ENCODE results near the gene MLLT1.
A peak's percentile ranks its signal among the peaks of the same experiment; 100 is the strongest.
"Not testable (repeated sequence)": the region's sequence is repeated elsewhere in the genome, so short reads cannot be mapped to it uniquely, and the experiment has no call there.

The MLLT1 gene, protein sequence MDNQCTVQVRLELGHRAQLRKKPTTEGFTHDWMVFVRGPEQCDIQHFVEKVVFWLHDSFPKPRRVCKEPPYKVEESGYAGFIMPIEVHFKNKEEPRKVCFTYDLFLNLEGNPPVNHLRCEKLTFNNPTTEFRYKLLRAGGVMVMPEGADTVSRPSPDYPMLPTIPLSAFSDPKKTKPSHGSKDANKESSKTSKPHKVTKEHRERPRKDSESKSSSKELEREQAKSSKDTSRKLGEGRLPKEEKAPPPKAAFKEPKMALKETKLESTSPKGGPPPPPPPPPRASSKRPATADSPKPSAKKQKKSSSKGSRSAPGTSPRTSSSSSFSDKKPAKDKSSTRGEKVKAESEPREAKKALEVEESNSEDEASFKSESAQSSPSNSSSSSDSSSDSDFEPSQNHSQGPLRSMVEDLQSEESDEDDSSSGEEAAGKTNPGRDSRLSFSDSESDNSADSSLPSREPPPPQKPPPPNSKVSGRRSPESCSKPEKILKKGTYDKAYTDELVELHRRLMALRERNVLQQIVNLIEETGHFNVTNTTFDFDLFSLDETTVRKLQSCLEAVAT

GRCh38 chr19:6279931-6280591 lies at the start of gene MLLT1:
Gene MLLT1, minus strand, starts transcription at chr19:6279975. Its CDS starts 191 bp downstream, at chr19:6279784.
- peak; percentile 86 for DNase-seq

- no peak for DNase-seq
These were observed 47.0 kb upstream of the MLLT1 start for GRCh38 chr19:6326815-6327214.

DNA sequence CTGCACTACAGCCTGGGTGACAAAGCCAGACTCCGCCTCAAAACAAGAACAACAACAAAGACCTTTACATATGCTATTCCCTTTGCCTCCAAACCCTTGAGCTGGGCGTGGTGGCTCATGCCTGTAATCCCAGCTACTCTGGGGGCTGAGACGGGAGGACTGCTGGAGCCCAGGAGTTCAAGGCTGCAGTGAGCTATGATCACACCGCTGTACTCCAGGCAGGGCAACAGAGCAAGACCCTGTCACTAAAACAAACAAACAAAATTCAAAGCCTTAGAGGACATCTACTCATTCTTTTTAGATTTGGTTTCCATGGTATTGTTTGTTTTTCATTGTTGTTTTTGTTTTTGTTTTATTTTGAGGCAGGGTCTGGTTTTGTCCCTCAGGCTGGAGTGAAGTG lies 45.8 kb upstream of the MLLT1 start:
- DNase-seq: no peak

DNA sequence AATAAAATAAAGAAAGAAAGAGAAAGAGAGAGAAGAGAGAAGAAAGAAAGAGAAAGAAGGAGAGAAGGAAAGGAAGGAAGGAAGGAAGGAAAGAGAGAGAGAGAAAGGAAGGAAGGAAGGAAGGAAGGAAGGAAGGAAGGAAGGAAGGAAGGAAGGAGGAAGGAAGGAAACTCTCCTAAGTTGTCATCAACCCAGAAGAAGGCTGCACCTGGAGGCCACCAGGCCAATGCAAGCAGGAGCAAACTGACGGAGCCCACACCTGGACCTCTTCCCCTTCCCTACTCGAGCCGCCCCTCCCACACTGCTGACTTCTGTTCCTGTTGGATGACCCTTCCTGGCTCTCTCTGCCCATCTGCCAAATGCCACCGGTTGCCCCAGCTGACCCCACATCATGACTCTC lies 45.0 kb upstream of the MLLT1 start:
- no peak for DNase-seq

GRCh38 chr19:6322284-6322683 lies 42.5 kb upstream of the MLLT1 start:
- DNase-seq: no peak

- DNase-seq: no peak
These were observed 39.6 kb upstream of the MLLT1 start for GRCh38 chr19:6319376-6319775.

GRCh38 chr19:6318772-6319171 lies 39.0 kb upstream of the MLLT1 start:
- DNase-seq: no peak

- DNase-seq: not testable (repeated sequence)
These were observed 35.9 kb upstream of the MLLT1 start for GRCh38 chr19:6315646-6316045.

- DNase-seq: no peak
These were observed 33.7 kb upstream of the MLLT1 start for GRCh38 chr19:6313398-6313969.

- DNase-seq: no peak
These were observed 32.2 kb upstream of the MLLT1 start for GRCh38 chr19:6312018-6312417.

- no peak for DNase-seq
These were observed 18.6 kb upstream of the MLLT1 start for GRCh38 chr19:6298413-6298812.

GRCh38 chr19:6297202-6297601 lies 17.4 kb upstream of the MLLT1 start:
- peak; percentile 21 for DNase-seq

DNA sequence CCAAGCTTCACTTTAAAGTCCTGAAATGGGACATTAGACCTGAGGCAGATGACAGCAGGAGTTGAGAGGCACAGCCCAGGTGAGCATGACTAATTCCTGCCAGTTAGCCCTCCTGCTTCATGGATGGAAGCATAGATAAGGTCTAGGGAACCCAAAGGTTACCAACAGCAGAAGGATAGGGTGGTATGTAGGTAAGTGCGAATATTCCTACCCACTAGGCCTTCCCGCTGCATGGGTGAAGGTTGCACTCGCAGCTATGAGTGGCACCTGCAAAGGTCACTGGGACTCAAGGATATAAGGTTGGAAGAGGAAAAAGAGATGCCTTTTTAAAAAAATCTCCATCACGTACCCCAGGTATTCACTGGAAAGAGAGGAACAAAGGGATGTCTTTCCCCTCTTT lies 12.2 kb upstream of the MLLT1 start:
- no peak for DNase-seq

- DNase-seq: no peak
These were observed 9.0 kb upstream of the MLLT1 start for GRCh38 chr19:6288737-6289136.

- DNase-seq: no peak
These were observed 7.6 kb upstream of the MLLT1 start for GRCh38 chr19:6287269-6287885.

DNA sequence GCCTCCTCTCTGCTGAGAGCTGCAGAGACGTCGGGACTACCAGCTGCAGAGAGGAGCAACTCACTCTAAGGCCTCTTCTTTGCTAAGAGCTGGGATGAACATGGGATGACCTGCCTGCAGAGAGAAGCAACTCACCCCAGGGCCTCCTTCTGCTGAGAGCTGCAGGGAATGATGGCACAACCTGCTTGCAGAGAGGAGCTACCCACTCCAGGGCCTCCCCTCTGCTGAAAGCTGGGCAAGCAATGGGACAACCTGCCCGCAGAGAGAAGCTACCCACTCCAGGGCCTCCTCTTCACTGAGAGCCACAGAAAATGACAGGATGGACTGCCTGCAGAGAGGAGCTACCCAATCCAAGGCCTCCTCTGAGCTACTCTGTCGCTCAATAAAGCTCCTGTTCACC lies 6.9 kb upstream of the MLLT1 start:
- DNase-seq: no peak

GRCh38 chr19:6282393-6282792 lies 2.6 kb upstream of the MLLT1 start:
- DNase-seq: not testable (repeated sequence)

DNA sequence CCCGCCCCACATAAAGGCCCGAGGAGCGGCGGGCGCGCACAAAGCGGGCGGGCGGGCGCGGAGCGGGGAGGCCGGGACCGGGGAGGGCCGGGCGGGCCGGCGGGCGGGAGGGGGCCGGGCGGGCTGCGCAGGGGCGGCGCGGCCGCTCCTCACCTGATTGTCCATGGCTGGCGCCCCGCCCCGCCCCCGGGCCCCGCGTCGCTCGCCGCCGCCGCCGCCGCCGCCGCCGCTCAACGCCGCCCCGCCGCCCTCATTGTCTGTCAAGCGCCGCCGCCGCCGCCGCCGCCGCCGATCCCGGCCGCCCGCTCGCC lies 200 bp downstream of the MLLT1 start:
- DNase-seq: no peak

GRCh38 chr19:6278740-6279619 lies 795 bp downstream of the MLLT1 start:
- DNase-seq: no peak

GRCh38 chr19:6278051-6278450 lies 1.7 kb downstream of the MLLT1 start:
- DNase-seq: no peak

DNA sequence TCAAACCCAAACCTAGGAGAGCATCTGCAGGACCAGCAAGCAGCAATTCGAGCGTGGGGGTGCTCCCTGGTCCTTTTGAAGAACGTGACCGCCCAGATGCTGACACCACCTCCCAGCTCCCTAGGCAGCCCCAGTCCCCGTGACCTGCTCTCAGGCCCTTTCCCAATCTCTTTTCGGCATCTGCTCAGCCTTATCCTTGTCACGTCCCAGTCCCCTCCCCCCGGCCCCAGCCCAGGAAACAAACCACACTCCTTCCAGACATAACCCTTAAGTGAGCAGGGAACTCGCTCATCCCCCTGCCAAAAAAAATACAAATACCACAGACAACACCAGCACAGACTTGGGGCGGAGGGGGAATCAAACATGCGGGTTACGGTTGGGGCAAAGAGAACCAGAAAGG lies 3.3 kb downstream of the MLLT1 start:
- DNase-seq: no peak

DNA sequence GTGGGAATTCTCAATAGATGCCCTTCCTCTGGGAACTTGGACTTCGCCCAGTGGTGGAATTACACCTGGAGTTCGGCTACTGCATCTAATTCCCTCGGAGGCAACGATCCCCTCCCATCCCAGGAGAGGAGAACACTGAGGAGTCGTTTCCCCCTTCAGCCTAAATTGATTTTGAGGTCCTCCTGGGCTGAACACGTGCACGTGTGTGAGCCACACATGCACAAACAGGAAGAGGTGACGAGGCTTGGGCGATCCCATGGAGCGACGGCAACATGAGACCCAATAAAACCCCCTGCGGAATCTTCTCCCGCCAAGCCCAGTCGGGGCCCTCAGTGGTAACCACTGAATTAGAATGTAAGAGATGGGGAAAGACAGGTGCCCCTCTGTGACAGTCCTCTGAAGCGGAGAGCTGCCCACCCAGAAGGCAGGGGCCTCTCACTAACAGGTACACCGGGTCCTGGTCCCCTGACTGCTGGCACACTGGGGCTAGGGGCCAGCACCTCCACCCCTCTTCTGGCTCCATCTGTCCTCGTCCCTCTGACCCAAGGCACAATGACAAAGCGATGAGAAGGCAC lies 4.5 kb downstream of the MLLT1 start:
- no peak for DNase-seq
